GM23338 (cell line): ENCODE results near the gene PSMB8.
"Not testable (repeated sequence)": the region's sequence is repeated elsewhere in the genome, so short reads cannot be mapped to it uniquely, and the experiment has no call there.

Experiments used
- CREB1 ChIP-seq: fragments of 250-450 bp; sonication (Bioruptor Pico); IDR thresholded peaks from 2 replicates; pipeline ENCODE4 v1.5.0; 2020; ENCODE audit warnings: low read depth, mild to moderate bottlenecking, moderate library complexity
- EZH2 ChIP-seq: fragments of 200-600 bp; sonication (generic); IDR thresholded peaks from one replicate; pipeline ENCODE4 v1.8.0; 2017; ENCODE audit warnings: antibody characterized with exemption, mild to moderate bottlenecking, low read depth; ENCODE audit not compliant: unreplicated experiment
- EZH2phosphoT487 ChIP-seq: fragments of 200-600 bp; sonication (generic); IDR thresholded peaks from one replicate; pipeline ENCODE4 v1.8.1; 2018; ENCODE audit warnings: antibody characterized with exemption; ENCODE audit not compliant: unreplicated experiment
- JUNB ChIP-seq: IDR thresholded peaks from one replicate; pipeline ENCODE4 v1.6.1; 2016; ENCODE audit warnings: antibody characterized with exemption; ENCODE audit not compliant: unreplicated experiment
- NANOG ChIP-seq: IDR thresholded peaks from 2 replicates; pipeline ENCODE4 v1.6.1; 2016; ENCODE audit warnings: antibody characterized with exemption, borderline replicate concordance
- POLR2AphosphoS5 ChIP-seq: IDR thresholded peaks from 2 replicates; pipeline ENCODE4 v1.6.1; 2016; ENCODE audit warnings: antibody characterized with exemption, low read depth
- REST ChIP-seq: IDR thresholded peaks from one replicate; pipeline ENCODE4 v1.6.1; 2018; ENCODE audit warnings: antibody characterized with exemption; ENCODE audit not compliant: unreplicated experiment
- ZNF114 ChIP-seq: fragments of 250-450 bp; sonication (Bioruptor Pico); IDR thresholded peaks from 2 replicates; pipeline ENCODE4 v1.5.0; 2020; ENCODE audit warnings: mild to moderate bottlenecking, moderate library complexity
- ZNF331 ChIP-seq: fragments of 250-450 bp; sonication (Bioruptor Pico); IDR thresholded peaks from 2 replicates; pipeline ENCODE4 v1.5.0; 2020; ENCODE audit warnings: low read depth, mild to moderate bottlenecking, moderate library complexity
- TF ChIP-seq, protein P1 (sequence below), 2 experiments: fragments of 200-600 bp in 1 of 2; sonication (generic) in 1 of 2; conservative IDR thresholded peaks; 2 replicates each; pipeline versions ENCODE4 v1.5.1 to v1.6.1; 2016 to 2017; ENCODE audit warnings: antibody characterized with exemption in 2 of 2, low read depth in 2 of 2, mild to moderate bottlenecking in 2 of 2, moderate library complexity in 1 of 2

DNA sequence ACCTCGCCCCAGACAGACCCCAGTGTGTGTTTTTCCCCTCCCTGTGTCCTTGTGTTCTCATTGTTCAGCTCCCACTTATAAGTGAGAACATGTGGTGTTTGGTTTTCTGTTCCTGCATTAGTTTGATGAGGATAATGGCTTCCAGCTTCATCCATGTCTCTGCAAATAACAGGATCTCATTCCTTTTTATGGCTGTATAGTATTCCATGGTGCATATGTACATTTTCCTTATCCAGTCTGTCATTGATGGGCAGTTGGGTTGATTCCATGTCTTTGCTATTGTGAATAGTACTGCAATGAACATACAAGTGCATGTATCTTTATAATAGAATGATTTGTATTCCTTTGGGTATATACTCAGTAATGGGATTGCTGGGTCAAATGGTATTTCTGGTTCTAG, 30.1 kb upstream of the PSMB8 start:
- TF ChIP-seq, protein P1, sequence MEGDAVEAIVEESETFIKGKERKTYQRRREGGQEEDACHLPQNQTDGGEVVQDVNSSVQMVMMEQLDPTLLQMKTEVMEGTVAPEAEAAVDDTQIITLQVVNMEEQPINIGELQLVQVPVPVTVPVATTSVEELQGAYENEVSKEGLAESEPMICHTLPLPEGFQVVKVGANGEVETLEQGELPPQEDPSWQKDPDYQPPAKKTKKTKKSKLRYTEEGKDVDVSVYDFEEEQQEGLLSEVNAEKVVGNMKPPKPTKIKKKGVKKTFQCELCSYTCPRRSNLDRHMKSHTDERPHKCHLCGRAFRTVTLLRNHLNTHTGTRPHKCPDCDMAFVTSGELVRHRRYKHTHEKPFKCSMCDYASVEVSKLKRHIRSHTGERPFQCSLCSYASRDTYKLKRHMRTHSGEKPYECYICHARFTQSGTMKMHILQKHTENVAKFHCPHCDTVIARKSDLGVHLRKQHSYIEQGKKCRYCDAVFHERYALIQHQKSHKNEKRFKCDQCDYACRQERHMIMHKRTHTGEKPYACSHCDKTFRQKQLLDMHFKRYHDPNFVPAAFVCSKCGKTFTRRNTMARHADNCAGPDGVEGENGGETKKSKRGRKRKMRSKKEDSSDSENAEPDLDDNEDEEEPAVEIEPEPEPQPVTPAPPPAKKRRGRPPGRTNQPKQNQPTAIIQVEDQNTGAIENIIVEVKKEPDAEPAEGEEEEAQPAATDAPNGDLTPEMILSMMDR (conservative IDR thresholded peaks at IDR 0.05; ENCODE audit: low read depth in 2 of 2) = not testable (repeated sequence)
- not testable (repeated sequence) for TF ChIP-seq EZH2; REST; ZNF114 (CRISPR knock-in tag); EZH2phosphoT487; POLR2AphosphoS5; ZNF331 (CRISPR knock-in tag); CREB1 (CRISPR knock-in tag); JUNB; NANOG
